ENCODE measurements around the gene GTSE1.

The GTSE1 gene

DNA sequence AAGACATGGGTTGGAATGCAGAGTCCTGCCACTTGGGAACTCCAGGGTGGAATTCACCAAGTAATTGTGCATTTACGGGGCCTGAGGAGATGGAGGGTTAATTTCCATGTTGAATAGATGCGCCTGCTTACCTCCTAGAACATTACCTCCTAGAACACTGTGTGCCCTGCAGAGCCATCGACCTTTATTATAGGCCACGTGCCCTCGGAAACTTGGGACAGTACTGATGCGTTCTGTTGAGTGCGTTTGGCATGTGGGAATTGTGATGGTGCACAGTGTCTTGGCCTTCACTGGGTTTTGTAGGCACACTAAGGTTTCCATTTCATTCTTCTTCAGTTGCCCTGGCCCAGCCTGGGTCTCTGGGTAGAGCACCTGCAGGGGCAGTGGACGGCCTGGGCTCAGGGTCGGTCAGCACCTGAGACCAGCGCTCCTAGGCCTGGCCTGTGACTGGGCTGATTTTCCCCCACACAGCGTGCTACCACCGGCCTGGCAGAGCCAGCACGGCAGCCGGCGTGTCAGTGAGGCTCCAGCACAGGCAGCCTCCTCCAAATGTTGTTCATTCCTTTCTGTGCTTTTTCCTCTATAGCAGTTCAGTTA lies 51.5 kb downstream of the GTSE1 start:
- DNase-seq (ENCODE audit: insufficient read length, low spot score) = no peak
- no peak for FAIRE-seq

DNA sequence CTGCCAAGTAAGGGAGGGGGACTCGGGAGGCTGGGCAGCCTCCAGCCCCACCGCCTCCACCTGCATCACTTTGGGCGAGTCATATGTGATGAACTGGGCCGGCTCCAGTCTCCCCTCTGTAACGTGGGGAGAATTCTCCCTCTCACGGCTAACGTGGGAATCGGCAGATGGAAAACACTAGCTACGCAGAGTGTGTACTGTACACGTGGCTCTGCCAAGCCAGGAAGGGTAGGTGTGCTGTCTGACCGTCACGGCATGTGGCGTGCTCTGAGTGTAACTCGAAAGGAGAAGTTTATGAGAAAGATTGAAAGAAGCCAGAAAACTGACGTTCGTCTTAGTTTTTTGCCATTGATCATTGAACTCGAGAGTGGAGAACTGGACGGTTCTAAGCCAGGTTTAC lies 52.6 kb downstream of the GTSE1 start:
- FAIRE-seq (no peak), DNase-seq (ENCODE audit: insufficient read length, low spot score) (no peak)
- no peak for TF ChIP-seq TAF1 (IDR thresholded peaks at IDR 0.05; ENCODE audit: low read depth, low read length)
- TF ChIP-seq POLR2A (IDR thresholded peaks at IDR 0.05; ENCODE audit: low read depth, low read length) = no peak
- TF ChIP-seq POLR2AphosphoS5 (IDR thresholded peaks at IDR 0.05; ENCODE audit: low read depth, low read length) = no peak
- TF ChIP-seq SPI1 (IDR thresholded peaks at IDR 0.05; ENCODE audit: low read depth, low read length) = no peak
- TF ChIP-seq PAX5 (IDR thresholded peaks at IDR 0.05; ENCODE audit: insufficient read depth, low read length, severe bottlenecking) = no peak
- no peak for TF ChIP-seq POU2F2 (IDR thresholded peaks at IDR 0.05; ENCODE audit: low read depth, low read length)

More for the DNA sequence above, 51.5 kb downstream of the GTSE1 start:
- TF ChIP-seq POU2F2 (IDR thresholded peaks at IDR 0.05; ENCODE audit: low read depth, low read length) (no peak), TAF1 (IDR thresholded peaks at IDR 0.05; ENCODE audit: low read depth, low read length) (no peak), SPI1 (IDR thresholded peaks at IDR 0.05; ENCODE audit: low read depth, low read length) (no peak), POLR2A (IDR thresholded peaks at IDR 0.05; ENCODE audit: low read depth, low read length) (no peak), POLR2AphosphoS5 (IDR thresholded peaks at IDR 0.05; ENCODE audit: low read depth, low read length) (no peak), PAX5 (IDR thresholded peaks at IDR 0.05; ENCODE audit: insufficient read depth, low read length, severe bottlenecking) (no peak)

DNA sequence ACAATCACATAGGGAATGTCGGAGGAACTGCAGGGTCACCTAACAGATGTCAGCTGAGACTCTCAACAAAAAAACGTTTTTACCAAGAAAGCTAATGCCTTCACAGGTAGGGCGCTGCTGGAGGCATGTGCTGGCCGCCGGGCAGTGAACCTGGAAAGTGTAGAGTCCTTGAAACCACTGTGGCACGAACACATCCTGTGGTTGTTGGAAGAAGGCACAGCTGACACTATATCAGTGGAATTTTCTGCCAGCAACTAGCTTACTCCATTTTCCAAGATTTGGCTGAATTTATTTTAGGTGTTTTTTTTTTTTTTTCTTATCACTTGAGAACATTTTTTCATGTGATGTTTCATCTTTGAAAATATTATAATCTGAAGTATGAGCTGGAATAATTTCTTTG lies 53.0 kb downstream of the GTSE1 start:
- no peak for DNase-seq (ENCODE audit: insufficient read length, low spot score)
- TF ChIP-seq PAX5 (IDR thresholded peaks at IDR 0.05; ENCODE audit: insufficient read depth, low read length, severe bottlenecking) = no peak
- no peak for TF ChIP-seq POU2F2 (IDR thresholded peaks at IDR 0.05; ENCODE audit: low read depth, low read length)
- TF ChIP-seq TAF1 (IDR thresholded peaks at IDR 0.05; ENCODE audit: low read depth, low read length) = no peak
- no peak for TF ChIP-seq POLR2AphosphoS5 (IDR thresholded peaks at IDR 0.05; ENCODE audit: low read depth, low read length)
- TF ChIP-seq SPI1 (IDR thresholded peaks at IDR 0.05; ENCODE audit: low read depth, low read length) = no peak
- no peak for TF ChIP-seq POLR2A (IDR thresholded peaks at IDR 0.05; ENCODE audit: low read depth, low read length)
- FAIRE-seq = no peak

DNA sequence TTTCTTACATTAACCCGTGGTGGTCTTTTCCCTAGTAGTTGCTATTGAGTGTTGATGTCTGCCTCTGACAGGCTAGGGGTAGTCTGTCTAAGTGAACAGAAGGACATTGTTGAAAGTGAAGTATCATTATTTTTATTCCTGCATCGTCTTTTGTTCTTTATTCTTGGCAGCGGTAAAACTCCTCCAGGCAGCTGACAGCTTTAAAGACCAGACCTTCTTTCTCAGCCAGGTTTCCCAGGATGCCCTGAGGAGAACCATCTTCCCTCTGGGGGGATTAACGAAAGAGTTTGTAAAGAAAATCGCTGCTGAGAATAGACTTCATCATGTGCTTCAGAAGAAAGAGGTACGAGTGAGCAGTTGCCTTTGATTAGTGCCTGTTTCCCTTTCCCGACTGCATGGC lies 53.5 kb downstream of the GTSE1 start:
- no peak for DNase-seq (ENCODE audit: insufficient read length, low spot score)
- no peak for FAIRE-seq
- TF ChIP-seq POLR2AphosphoS5 (IDR thresholded peaks at IDR 0.05; ENCODE audit: low read depth, low read length) = no peak

DNA sequence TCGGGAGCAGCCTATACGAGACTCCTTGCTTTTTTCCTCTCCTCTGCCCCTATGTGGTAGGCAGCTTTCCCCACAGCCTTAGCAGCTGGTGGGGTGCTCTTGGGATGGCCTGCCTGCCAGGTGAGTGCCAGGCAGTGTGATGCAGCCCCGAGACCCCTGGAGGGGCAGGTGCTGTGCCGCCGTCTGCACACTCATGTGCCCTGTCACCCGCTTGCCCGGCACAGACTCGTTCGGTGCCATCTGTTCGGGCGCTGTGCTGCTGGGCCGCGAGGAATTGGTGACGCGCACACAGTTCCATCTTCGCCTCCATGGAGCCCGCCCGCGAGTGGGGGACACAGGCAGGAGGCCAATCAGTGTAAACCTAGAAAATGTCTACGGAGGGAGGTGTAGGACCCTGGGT lies 54.0 kb downstream of the GTSE1 start:
- no peak for DNase-seq (ENCODE audit: insufficient read length, low spot score)
- FAIRE-seq = no peak
- TF ChIP-seq POU2F2 (IDR thresholded peaks at IDR 0.05; ENCODE audit: low read depth, low read length) (no peak), PAX5 (IDR thresholded peaks at IDR 0.05; ENCODE audit: insufficient read depth, low read length, severe bottlenecking) (no peak), TAF1 (IDR thresholded peaks at IDR 0.05; ENCODE audit: low read depth, low read length) (no peak), POLR2AphosphoS5 (IDR thresholded peaks at IDR 0.05; ENCODE audit: low read depth, low read length) (no peak), POLR2A (IDR thresholded peaks at IDR 0.05; ENCODE audit: low read depth, low read length) (no peak), SPI1 (IDR thresholded peaks at IDR 0.05; ENCODE audit: low read depth, low read length) (no peak)

DNA sequence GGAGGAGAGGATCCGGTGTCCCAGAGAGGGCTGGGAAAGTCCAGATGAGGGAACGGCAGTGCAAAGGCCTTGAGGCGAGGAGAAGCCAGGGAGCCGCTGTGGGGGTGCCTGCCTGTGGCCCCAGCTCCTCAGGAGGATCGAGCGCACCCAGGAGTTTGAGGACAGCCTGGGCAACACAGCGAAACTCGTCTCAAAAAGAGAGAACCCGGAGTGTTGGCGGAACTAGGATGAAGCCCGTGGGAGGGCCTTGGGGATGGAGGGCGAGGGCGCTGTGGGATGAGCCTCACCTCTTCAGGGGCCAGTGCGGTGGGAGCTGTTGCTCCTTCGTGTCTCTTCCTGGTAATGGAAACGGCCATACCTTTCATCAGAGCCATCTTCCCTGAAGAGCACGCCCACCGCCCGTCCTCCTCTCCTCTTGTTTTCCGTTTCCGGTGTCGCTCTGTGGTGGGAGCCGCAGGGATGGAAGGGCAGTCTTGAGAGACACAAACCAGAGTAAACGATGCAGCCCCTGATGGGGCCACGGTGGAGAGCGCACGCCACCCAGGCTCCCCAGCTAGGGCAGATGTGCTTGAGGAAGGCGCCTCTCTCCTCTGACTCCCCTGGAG lies 54.6 kb downstream of the GTSE1 start:
- TF ChIP-seq PAX5 (IDR thresholded peaks at IDR 0.05; ENCODE audit: insufficient read depth, low read length, severe bottlenecking) (no peak), POU2F2 (IDR thresholded peaks at IDR 0.05; ENCODE audit: low read depth, low read length) (no peak), SPI1 (IDR thresholded peaks at IDR 0.05; ENCODE audit: low read depth, low read length) (no peak), TAF1 (IDR thresholded peaks at IDR 0.05; ENCODE audit: low read depth, low read length) (no peak)

DNA sequence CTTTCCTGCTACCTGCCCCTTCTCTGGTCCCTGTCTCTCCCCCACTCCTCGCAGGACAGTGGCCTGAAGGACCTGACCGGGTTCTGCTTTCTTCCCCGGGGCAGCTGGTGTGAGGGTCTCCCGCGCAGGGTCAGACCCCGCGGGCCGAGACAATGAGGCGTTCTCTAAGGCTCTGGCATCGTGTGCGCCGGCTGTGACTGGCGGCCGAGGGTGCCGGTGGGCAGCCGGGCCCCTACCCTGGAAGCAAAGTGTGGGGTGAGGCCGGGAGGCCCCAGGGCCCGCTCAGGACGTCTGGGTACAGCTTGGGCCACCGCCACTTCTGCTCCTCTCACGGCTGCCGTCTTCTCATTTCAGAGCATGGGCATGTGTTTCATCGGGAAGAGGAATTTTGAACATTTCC lies 55.1 kb downstream of the GTSE1 start:
- DNase-seq (ENCODE audit: insufficient read length, low spot score) (no peak), FAIRE-seq (no peak)
- no peak for TF ChIP-seq TAF1 (IDR thresholded peaks at IDR 0.05; ENCODE audit: low read depth, low read length)
- TF ChIP-seq POLR2AphosphoS5 (IDR thresholded peaks at IDR 0.05; ENCODE audit: low read depth, low read length) = no peak
- TF ChIP-seq POLR2A (IDR thresholded peaks at IDR 0.05; ENCODE audit: low read depth, low read length) = no peak
- no peak for TF ChIP-seq PAX5 (IDR thresholded peaks at IDR 0.05; ENCODE audit: insufficient read depth, low read length, severe bottlenecking)
- TF ChIP-seq POU2F2 (IDR thresholded peaks at IDR 0.05; ENCODE audit: low read depth, low read length) = no peak
- no peak for TF ChIP-seq SPI1 (IDR thresholded peaks at IDR 0.05; ENCODE audit: low read depth, low read length)

More for the DNA sequence above, 54.6 kb downstream of the GTSE1 start:
- FAIRE-seq (no peak), DNase-seq (ENCODE audit: insufficient read length, low spot score) (no peak)

DNA sequence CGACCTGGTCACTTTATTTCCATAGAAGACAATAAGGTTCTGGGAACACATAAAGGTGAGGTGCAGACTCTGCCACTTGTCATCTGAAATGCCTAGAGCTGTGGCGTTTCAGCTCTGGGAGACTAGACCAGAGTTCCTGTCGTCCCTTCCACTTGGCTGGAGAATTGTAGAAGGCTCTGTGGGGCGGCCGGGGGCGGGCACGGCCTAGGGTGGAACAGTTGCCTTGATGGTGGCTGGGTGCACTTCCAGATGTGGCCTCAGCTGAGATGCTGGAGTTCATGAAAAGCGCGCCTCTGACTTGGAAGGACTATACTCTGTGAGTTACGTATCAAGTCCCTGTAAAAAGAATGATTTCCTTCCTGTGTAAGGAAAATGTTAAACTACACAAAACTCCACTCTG lies 55.6 kb downstream of the GTSE1 start:
- FAIRE-seq (no peak), DNase-seq (ENCODE audit: insufficient read length, low spot score) (no peak)
- TF ChIP-seq POLR2AphosphoS5 (IDR thresholded peaks at IDR 0.05; ENCODE audit: low read depth, low read length) (no peak), SPI1 (IDR thresholded peaks at IDR 0.05; ENCODE audit: low read depth, low read length) (no peak)

DNA sequence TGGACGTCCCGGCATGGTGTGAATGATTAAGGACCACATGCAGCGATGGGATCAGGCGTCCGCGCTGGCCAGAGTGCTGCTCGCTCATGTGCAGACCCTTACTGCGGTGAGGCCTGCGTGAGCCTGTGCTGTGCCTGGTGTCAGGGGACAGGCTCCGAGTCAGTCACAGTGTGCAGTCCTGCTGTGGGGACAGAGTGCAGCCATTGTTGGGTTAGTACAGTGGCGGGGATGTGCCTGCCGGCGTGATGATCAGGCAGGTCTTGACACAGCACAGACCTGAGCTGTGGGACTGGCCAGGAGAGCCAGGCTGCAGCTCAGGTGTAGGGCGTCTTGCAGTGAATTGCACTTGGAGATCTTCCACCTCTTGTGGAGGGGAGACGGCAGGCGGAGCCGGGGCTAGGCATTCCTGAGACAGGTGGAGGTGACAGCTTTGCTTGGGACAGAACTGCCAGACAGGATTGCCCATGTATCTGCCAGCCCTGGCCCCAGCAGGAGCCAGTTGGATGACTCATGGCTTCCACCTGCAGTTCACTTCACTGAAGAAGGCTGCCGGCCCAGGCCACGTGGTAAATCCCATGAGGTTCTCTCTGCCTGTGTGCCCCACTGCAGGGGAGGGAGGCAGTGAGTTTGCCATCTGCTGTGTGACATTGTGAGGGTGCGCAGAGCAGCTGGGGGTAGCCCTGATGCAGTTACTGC lies 56.2 kb downstream of the GTSE1 start:
- FAIRE-seq = peak; percentile 20

More for the DNA sequence above, 56.2 kb downstream of the GTSE1 start:
- DNase-seq (ENCODE audit: insufficient read length, low spot score) = no peak
- no peak for TF ChIP-seq POLR2A (IDR thresholded peaks at IDR 0.05; ENCODE audit: low read depth, low read length)
- TF ChIP-seq POLR2AphosphoS5 (IDR thresholded peaks at IDR 0.05; ENCODE audit: low read depth, low read length) = no peak
- no peak for TF ChIP-seq TAF1 (IDR thresholded peaks at IDR 0.05; ENCODE audit: low read depth, low read length)
- TF ChIP-seq SPI1 (IDR thresholded peaks at IDR 0.05; ENCODE audit: low read depth, low read length) = no peak
- TF ChIP-seq POU2F2 (IDR thresholded peaks at IDR 0.05; ENCODE audit: low read depth, low read length) = no peak
- no peak for TF ChIP-seq PAX5 (IDR thresholded peaks at IDR 0.05; ENCODE audit: insufficient read depth, low read length, severe bottlenecking)
